HepG2 (cell line): ENCODE measurements around the gene STK40. TPM values are rescaled to one million over a fixed set of nuclear protein-coding genes. Genes with fewer than 3 reads are reported as not detected.

Experiments
- ATAC-seq: fragments of 200-7000 bp; cut with Tn5 transposase; 3 replicates; pipeline ENCODE4 v1.9.1; 2020; ENCODE audit warnings: mild to moderate bottlenecking, moderate library complexity
- BruUV-seq: library from RNA; stranded (reverse); fragments of 400-500 nt; replicated peaks from 2 replicates; lab custom pipeline; 2021; lab: Mats Ljungman, UMichigan
- CTCF ChIA-PET: fragments of 300-600 bp; formaldehyde crosslinking; extraction: SDS; loops from one replicate; lab custom pipeline; 2021; ENCODE audit warnings: low total read pairs, inconsistent platforms, low intra/inter-chr PET ratio; lab: Yijun Ruan, JAX
- POLR2A ChIA-PET: fragments of 350-600 bp; sonication (Branson Sonifier 250); formaldehyde crosslinking; loops from one replicate; lab custom pipeline; 2020; ENCODE audit warnings: antibody characterized with exemption, inconsistent platforms; lab: Yijun Ruan, JAX
- DNase-seq: peaks from one replicate; pipeline ENCODE4 v3.0.0-alpha.2; 2015; ENCODE audit warnings: low spot score
- FAIRE-seq: peaks from 3 replicates; lab custom pipeline; 2011; peaks lifted over from hg19 to GRCh38; lab: Jason Lieb, UNC
- H2AFZ ChIP-seq: one replicate; pipeline ENCODE4 v1.6.1; 2011; ENCODE audit warnings: low read length, inconsistent platforms
- H3K27ac ChIP-seq: fragments of 300-600 bp; 3 replicates; pipeline ENCODE4 v1.8.0; 2011; ENCODE audit warnings: mixed run types, mild to moderate bottlenecking, mixed read lengths, low read length, inconsistent platforms; ENCODE audit not compliant: insufficient read depth; ENCODE audit errors: extremely low read length
- H3K27me3 ChIP-seq, 2 experiments: fragments of 200-600 bp in 1 of 2; 2 replicates in 1 of 2; 3 replicates in 1 of 2; pipeline versions ENCODE4 v1.6.0 to v1.8.0; 2011; ENCODE audit warnings: low read length in 2 of 2, mild to moderate bottlenecking in 2 of 2, moderate library complexity in 2 of 2, inconsistent platforms in 1 of 2; ENCODE audit not compliant: insufficient read depth in 2 of 2, control insufficient read depth in 1 of 2
- H3K36me3 ChIP-seq, 2 experiments: fragments of 200-600 bp in 1 of 2; replicated peaks in 1 of 2; 2 replicates in 1 of 2; 3 replicates in 1 of 2; pipeline versions ENCODE4 v1.5.1 to v1.8.0; 2011; ENCODE audit warnings: low read length in 2 of 2, inconsistent platforms in 1 of 2; ENCODE audit not compliant: insufficient read depth in 2 of 2, control insufficient read depth in 1 of 2
- H3K4me1 ChIP-seq: 2 replicates; pipeline ENCODE4 v1.5.1; 2012; ENCODE audit warnings: low read length, inconsistent platforms; ENCODE audit not compliant: insufficient read depth
- H3K4me2 ChIP-seq: 2 replicates; pipeline ENCODE4 v1.6.0; 2011; ENCODE audit warnings: low read depth, low read length, inconsistent platforms
- H3K4me3 ChIP-seq, 3 experiments: fragments of 200-600 bp in 1 of 3; sonication (generic), shearing (Covaris generic) in 1 of 3; replicated peaks in 1 of 3; 2 replicates each; pipeline ENCODE4 v1.5.1; 2011 to 2016; ENCODE audit warnings: low read length in 3 of 3, inconsistent platforms in 2 of 3, low read depth in 2 of 3, mild to moderate bottlenecking in 2 of 3, control low read depth in 1 of 3, mixed read lengths in 1 of 3; ENCODE audit not compliant: insufficient read depth in 1 of 3
- H3K79me2 ChIP-seq: one replicate; pipeline ENCODE4 v1.6.1; 2011; ENCODE audit warnings: low read length, inconsistent platforms; ENCODE audit not compliant: insufficient read depth
- H3K9ac ChIP-seq: 2 replicates; pipeline ENCODE4 v1.6.0; 2011; ENCODE audit warnings: mild to moderate bottlenecking, low read depth, low read length, inconsistent platforms; ENCODE audit not compliant: insufficient read depth
- H3K9me3 ChIP-seq: 2 replicates; pipeline ENCODE4 v1.5.1; 2012; ENCODE audit warnings: mild to moderate bottlenecking, low read length
- H4K20me1 ChIP-seq: 2 replicates; pipeline ENCODE4 v1.6.0; 2011; ENCODE audit warnings: inconsistent platforms, mild to moderate bottlenecking, low read length, moderate library complexity; ENCODE audit not compliant: insufficient read depth
- FLYWCH1 ChIP-seq: sonication (generic); formaldehyde crosslinking; IDR thresholded peaks from 2 replicates; pipeline ENCODE4 v1.8.1; 2023; ENCODE audit warnings: mild to moderate bottlenecking, missing genetic modification reagents
- HDAC2 ChIP-seq: sonication (generic); formaldehyde crosslinking; IDR thresholded peaks from 2 replicates; pipeline ENCODE4 v1.4.0; 2020; ENCODE audit warnings: missing genetic modification reagents
- LCORL ChIP-seq, 2 experiments: fragments of 450-650 bp in 1 of 2; sonication (generic) in 1 of 2; formaldehyde crosslinking in 1 of 2; IDR thresholded peaks; 2 replicates each; pipeline versions ENCODE4 v1.5.0 to v1.6.1; 2017 to 2020; ENCODE audit warnings: antibody characterized with exemption in 1 of 2, missing genetic modification reagents in 1 of 2
- MEF2D ChIP-seq: sonication (generic); formaldehyde crosslinking; IDR thresholded peaks from 2 replicates; pipeline ENCODE4 v1.5.1; 2020; ENCODE audit warnings: mild to moderate bottlenecking, missing genetic modification reagents
- SIN3A ChIP-seq: IDR thresholded peaks from 2 replicates; pipeline ENCODE4 v1.6.1; 2011; ENCODE audit warnings: low read depth, mild to moderate bottlenecking, control low read depth, low read length, borderline replicate concordance
- SIX4 ChIP-seq: sonication (generic); formaldehyde crosslinking; IDR thresholded peaks from 2 replicates; pipeline ENCODE4 v1.4.0; 2020; ENCODE audit warnings: missing genetic modification reagents
- SMAD1 ChIP-seq: sonication (generic); formaldehyde crosslinking; IDR thresholded peaks from 2 replicates; pipeline ENCODE4 v1.4.0; 2020; ENCODE audit warnings: missing genetic modification reagents, low read depth, mild to moderate bottlenecking, borderline replicate concordance
- ZFP82 ChIP-seq: sonication (generic); formaldehyde crosslinking; IDR thresholded peaks from 2 replicates; pipeline ENCODE4 v1.5.1; 2020; ENCODE audit warnings: mild to moderate bottlenecking, missing genetic modification reagents, borderline replicate concordance
- ZNF562 ChIP-seq: sonication (generic); formaldehyde crosslinking; IDR thresholded peaks from 2 replicates; pipeline ENCODE4 v1.8.0; 2022; ENCODE audit warnings: missing genetic modification reagents, borderline replicate concordance
- WGBS: methylation state at CpG from one replicate; pipeline ENCODE4 v1.1.6; 2017; ENCODE audit warnings: low lambda C conversion rate; 5-methylcytosine and 5-hydroxymethylcytosine counted together
- in situ Hi-C: cut with HindIII; loops from 2 replicates; pipeline ENCODE4 v1.10.0; 2017; ENCODE audit warnings: low pct_unique_long_range_greater_than_20kb; ENCODE audit not compliant: extremely low pct_ligation_motif_present
- intact Hi-C: fragments of 100-400 bp; cut with micrococcal nuclease; formaldehyde crosslinking; loops from one replicate; pipeline ENCODE4 v1.10.0; 2022; ENCODE audit not compliant: unreplicated experiment
- polyA plus RNA-seq, 8 experiments: library from polyadenylated mRNA; depleted of rRNA in 3 of 8; stranded (reverse) in 7 of 8; unstranded in 1 of 8; fragments of >200 nt; fragmentation: Illumina TruSeq in 4 of 8; extraction: Trizol in 4 of 8; gene quantifications; 2 replicates each; pipeline versions ENCODE4 v1.2.1 to v1.2.3, GENCODE V29; 2011 to 2016; ENCODE audit warnings: low read depth in 4 of 8, missing spikeins in 1 of 8, mixed read lengths in 1 of 8; ENCODE audit not compliant: insufficient read depth in 1 of 8
- total RNA-seq, 5 experiments: library from RNA; depleted of rRNA; stranded (reverse); fragments of >200 nt; fragmentation: Illumina TruSeq; extraction: Trizol; gene quantifications; 2 replicates each; pipeline ENCODE4 v1.2.3, GENCODE V29; 2016; ENCODE audit warnings: low read depth in 1 of 5
- TF ChIP-seq, protein P1 (sequence below): sonication (generic); formaldehyde crosslinking; IDR thresholded peaks from 2 replicates; pipeline ENCODE4 v1.4.0; 2020; ENCODE audit warnings: missing genetic modification reagents, low read depth, mild to moderate bottlenecking, borderline replicate concordance

The STK40 gene
- total and polyA plus RNA-seq, 2 of the 13 experiments (the other 11 are each of a cell fraction or from before 2014, with no cell fraction given): 33.8 to 35.1 TPM

DNA sequence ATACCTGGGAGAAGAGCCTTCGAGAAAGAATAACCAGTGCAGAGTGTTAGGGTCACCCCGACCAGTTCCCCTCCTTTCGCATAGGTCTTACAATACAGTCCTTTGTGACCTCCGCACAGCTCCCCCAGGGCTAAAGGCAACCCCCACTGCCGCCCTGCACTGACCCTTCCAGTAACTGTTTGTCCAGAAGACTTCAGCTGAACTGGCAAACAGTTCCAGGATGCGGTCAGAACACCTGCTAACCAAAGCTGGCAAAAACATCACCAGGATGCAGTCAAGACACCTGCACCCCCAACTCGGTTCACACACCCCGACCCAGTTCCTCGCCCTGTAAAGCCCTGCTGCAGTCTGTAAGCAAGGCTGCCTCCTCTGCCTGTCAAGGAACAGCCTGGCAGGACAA lies 55.9 kb downstream of the STK40 start (continued):
- no peak for TF ChIP-seq ZFP82 (CRISPR knock-in tag)
- TF ChIP-seq MEF2D (CRISPR knock-in tag): no peak
- TF ChIP-seq HDAC2: no peak

DNA sequence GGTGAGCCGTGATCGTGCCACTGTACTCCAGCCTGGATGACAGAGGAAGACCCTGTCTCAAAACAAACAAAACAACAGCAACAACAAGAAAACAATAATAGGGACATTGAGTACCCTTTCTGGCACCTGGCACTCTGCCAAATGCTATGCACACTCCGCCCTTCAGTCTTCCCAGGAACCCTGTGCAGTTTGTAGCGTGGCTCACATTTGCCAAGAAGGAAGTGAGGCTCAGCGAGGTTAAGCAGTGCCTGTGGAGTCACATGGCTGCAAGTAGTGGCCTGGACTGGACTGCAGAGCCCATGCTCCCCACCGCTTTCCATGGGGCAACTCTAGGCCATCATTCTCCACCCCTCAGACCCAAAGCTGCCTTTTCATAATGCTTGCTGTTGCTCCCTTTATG lies 57.0 kb downstream of the STK40 start:
- Histone ChIP-seq H3K9me3 (no peaks in the 10 kb centered on the region), H3K9ac (no peak overlapping the region)
- DNase-seq: no peak
- intact Hi-C loops (no loop called here), in situ Hi-C loops (no loop called here)
- CTCF ChIA-PET: no interaction called here
- no peak for TF ChIP-seq SMAD1 (CRISPR knock-in tag)
- TF ChIP-seq ZNF562 (CRISPR knock-in tag): no peak
- TF ChIP-seq, protein P1, sequence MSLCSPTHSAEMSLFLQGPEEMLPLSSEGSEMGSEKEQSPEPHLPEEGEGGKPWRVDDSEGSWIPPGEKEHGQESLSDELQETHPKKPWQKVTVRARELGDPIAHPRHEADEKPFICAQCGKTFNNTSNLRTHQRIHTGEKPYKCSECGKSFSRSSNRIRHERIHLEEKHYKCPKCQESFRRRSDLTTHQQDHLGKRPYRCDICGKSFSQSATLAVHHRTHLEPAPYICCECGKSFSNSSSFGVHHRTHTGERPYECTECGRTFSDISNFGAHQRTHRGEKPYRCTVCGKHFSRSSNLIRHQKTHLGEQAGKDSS (CRISPR knock-in tag): no peak
- no peak for TF ChIP-seq SIN3A
- no peak for TF ChIP-seq SIX4 (CRISPR knock-in tag)
- peak; percentile 92 for TF ChIP-seq LCORL (IDR thresholded peaks at IDR 0.05)
- no peak for TF ChIP-seq LCORL (CRISPR knock-in tag; IDR thresholded peaks at IDR 0.05)
- TF ChIP-seq FLYWCH1 (CRISPR knock-in tag): no peak
- TF ChIP-seq, all 625 proteins: peak for 1
- Histone ChIP-seq H3K4me1 (peaks cover 66% of the 10 kb centered on the region), H3K27ac (no peak overlapping the region), H3K4me3 (no peak overlapping the region), H3K27me3 (peaks cover 0 to 25% of the 10 kb centered on the region in 2 experiments; a peak in 3 of 5 replicates), H4K20me1 (no peaks in the 10 kb centered on the region), H3K4me2 (0 out of 2 replicates have a peak overlapping the region, but pooled peaks have one; percentile 15), H3K79me2 (no peaks in the 10 kb centered on the region), H3K36me3 (no peaks in the 10 kb centered on the region), H2AFZ (no peak overlapping the region)
- ATAC-seq (no peak), FAIRE-seq (no peak)
- POLR2A ChIA-PET: interaction anchor here (0.9 kb wide), 1 partner anchor 9 kb away, joined by 3 read pairs; no protein-coding TSS in a partner anchor
- BruUV-seq: no TSS peak
- WGBS: 29% methylated on average over 5 of the region's 6 CpGs
